Cerebellar nuclear complex (tissue), 1 donor: ENCODE data around the gene ST3GAL4.

Source experiments
- DNase-seq, 2 experiments: peaks; one replicate each; lab custom pipeline; 2025; lab: John Stamatoyannopoulos, UW

ST3GAL4 gene

DNA sequence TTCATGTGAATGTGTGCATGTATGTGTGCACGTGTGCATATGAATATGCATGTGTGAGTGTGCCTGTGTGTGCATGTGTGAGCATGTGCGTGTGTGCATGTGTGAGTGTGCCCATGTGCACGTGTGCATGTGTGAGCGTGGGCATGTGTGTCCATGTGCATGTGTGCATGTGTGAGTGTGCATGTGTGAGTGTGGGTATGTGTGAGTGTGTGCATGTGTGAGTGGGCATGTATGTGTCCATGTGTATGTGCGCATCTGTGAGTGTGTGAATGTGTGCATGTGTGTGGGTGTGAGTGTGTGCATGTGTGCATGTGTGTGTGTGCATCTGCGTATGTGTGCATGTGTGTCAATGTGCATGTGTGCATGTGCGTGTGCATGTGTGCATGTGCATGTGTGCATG lies 94.7 kb downstream of the ST3GAL4 start:
- no peak for DNase-seq

DNA sequence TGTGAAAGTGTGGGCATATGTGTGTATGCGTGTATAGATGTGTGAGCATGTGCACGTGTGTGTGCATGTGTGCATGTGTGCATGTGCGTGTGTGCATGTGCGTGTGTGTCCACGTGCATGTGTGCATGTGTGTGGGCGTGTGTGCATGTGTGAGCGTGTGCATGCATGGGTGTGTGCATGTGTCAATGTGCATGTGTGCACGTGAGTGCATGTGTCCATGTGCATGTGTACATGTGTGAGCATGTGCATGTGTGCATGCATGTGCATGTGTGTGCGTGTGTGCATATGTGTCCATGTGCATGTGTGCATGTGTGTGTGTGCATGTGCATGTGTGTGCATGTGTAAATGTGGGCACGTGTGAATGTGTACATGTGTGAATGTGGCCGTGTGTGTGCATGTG lies 95.3 kb downstream of the ST3GAL4 start:
- no peak for DNase-seq

DNA sequence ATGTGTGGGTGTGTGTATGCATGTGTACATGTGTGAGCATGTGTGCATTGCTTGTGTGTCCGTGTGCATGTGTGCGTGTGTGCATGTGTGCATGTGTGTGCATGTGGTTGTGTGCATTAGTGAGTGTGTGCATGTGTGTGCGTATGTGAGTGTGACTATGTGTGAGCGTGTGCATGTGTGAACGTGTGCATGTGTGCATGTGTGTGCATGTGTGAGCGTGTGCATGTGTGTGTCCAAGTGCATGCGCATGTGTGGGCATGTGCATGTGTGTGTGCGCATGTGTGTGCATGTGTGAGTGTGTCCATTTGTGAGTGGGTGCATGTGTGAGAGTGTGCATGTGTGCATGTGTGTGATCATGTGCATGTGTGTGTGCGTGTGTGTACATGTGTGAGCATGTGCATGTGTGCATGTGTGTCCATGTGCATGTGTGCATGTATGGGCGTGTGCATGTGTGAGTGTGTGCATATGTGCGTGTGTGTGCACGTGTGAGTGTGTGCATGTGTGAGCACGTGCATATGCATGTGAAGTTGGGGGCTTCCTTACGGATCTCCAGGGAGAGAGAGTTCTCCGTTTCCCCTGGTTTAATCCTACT lies 95.8 kb downstream of the ST3GAL4 start:
- DNase-seq: no peak

- DNase-seq: no peak
Observed at GRCh38 chr11:126452241-126453101, 97.0 kb downstream of the ST3GAL4 start.

DNA sequence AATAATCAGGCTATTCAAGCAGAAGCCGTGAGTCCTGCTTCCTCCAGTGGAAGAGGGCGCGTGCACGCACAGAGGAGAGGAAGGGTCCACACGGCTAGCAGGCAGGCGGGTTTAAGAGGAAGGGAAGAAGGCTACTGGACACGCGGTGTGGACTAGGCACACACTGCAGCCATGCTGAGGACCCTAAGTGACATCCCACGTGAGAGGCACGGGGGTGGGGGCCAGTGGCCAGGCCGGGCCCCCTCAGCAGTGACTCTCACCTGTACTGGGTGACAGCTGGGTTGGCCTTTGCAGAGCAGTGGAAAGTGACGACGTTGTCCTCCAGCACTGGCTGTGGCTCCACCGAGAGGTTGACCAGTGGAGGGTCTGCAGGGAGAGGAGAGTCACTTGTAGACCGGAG lies 100.6 kb downstream of the ST3GAL4 start:
- no peak for DNase-seq

GRCh38 chr11:126456783-126457542 lies 101.5 kb downstream of the ST3GAL4 start:
- no peak for DNase-seq

DNA sequence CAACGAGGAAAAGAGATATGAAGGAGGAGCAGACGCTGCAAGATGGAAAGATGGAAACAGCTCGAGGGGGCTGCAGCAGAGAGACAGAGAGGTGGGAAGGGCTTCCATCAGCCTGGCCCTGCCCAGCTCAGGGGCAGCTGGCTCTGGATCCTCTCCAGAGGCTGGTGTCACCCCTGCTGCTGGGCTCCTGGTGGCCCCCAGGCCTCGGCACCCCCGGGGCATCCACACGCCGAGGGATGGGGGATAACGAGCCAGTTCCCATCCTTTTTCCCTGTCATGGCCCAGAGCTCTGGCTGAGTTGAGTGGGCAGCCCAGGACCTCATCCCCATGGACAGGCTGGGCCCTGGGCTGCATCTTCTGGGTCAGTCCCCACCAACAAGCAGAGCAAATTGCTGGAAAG lies 102.3 kb downstream of the ST3GAL4 start:
- no peak for DNase-seq

- DNase-seq: no peak
Observed at GRCh38 chr11:126459691-126460281, 104.3 kb downstream of the ST3GAL4 start.

DNA sequence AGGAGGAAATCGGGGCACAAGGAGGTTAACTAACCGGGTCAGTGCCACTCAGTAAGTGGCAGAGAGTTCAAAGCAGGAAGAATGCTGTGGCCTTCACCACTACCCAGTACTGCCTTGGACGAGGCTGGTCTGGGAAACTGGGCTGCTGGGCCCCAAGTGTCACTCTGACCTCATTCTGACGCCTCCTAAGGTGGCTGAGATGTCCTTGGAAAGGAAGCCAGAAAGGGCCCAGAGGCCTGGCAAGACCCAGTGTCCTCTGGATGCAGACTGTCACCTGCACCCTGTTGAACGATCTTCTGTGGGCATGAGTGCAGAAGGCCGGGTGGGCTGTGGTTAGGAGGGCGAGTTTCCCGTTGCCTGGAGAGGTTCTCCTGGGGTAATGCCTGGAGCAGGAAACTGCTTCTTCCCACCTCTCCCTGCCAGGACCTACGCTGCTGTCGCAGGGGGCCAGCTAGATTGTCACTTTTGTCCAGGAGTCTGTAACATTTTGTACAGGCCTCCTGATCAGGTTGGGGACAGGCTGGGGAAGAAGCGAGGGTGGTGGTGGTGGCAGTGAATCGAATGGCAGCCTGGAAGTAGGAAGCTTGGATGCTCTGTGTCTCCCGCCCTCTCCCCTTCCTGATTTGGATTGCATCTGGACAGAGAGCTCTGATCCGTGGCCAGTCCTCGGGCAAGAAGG lies 105.1 kb downstream of the ST3GAL4 start:
- DNase-seq: no peak

- DNase-seq: no peak
Observed at GRCh38 chr11:126461096-126461440, 105.6 kb downstream of the ST3GAL4 start.

DNA sequence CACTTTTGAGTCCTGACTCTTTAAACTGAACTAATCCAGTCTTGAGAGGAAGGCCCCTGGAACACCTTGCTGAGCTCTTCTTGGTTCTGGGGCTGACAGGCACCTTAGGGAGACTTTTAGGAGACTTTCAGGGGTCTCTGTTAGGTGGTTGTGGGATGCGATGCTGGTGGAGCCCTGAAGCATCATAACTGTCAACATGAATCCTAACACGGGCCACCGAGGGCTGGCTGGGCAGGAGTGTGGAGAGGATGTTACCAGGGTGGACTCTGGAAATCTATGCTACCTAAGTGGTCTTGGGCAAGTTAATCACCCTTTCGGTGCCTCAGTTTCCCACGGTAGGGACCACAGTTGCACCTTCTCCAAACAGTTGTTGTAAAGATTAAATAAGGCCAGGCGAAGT lies 106.5 kb downstream of the ST3GAL4 start:
- no peak for DNase-seq

DNA sequence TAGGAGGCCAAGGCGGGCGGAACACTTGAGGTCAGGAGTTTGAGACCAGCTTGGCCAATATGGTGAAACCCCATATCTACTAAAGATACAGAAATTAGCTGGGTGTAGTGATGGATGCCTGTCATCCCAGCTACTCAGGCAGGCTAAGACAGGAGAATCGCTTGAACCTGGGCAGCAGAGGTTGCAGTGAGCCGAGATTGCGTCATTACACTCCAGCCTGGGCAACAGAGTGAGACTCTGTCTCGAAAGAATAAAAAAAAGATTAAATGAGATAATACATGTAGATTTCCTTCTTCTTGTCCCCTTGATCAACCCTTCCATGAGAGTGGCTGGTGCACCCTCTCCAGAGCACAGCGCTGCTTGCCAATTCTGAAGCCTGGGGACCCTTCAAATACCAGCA lies 106.9 kb downstream of the ST3GAL4 start:
- no peak for DNase-seq
